ENCODE data around the gene LLGL1.
A peak's percentile ranks its signal among the peaks of the same experiment; 100 is the strongest.

Gene LLGL1

GRCh38 chr17:18230288-18231141 lies 5.1 kb downstream of the LLGL1 start:
- DNase-seq (ENCODE audit: low read depth), result no peak

GRCh38 chr17:18231164-18231563 lies 5.7 kb downstream of the LLGL1 start:
- no peak for DNase-seq (ENCODE audit: low read depth)

GRCh38 chr17:18233803-18234518 lies 8.5 kb downstream of the LLGL1 start:
- DNase-seq (ENCODE audit: low read depth), result no peak

- no peak for DNase-seq (ENCODE audit: low read depth)
Measured at GRCh38 chr17:18234853-18235380, 9.5 kb downstream of the LLGL1 start.

- no peak for DNase-seq (ENCODE audit: low read depth)
Measured at GRCh38 chr17:18235743-18236256, 10.4 kb downstream of the LLGL1 start.

GRCh38 chr17:18236494-18236893 lies 11.1 kb downstream of the LLGL1 start:
- no peak for DNase-seq (ENCODE audit: low read depth)

GRCh38 chr17:18237461-18237860 lies 12.0 kb downstream of the LLGL1 start:
- no peak for DNase-seq (ENCODE audit: low read depth)

- no peak for DNase-seq (ENCODE audit: low read depth)
Measured at GRCh38 chr17:18238299-18238698, 12.9 kb downstream of the LLGL1 start.

GRCh38 chr17:18240449-18240848 lies 15.0 kb downstream of the LLGL1 start:
- DNase-seq (ENCODE audit: low read depth), result no peak

- no peak for DNase-seq (ENCODE audit: low read depth)
Measured at GRCh38 chr17:18241229-18241871, 15.9 kb downstream of the LLGL1 start.

- no peak for DNase-seq (ENCODE audit: low read depth)
Measured at GRCh38 chr17:18245038-18245776, 19.8 kb downstream of the LLGL1 start.

GRCh38 chr17:18246109-18246725 lies 20.8 kb downstream of the LLGL1 start:
- DNase-seq (ENCODE audit: low read depth), result no peak

GRCh38 chr17:18246880-18247612 lies 21.6 kb downstream of the LLGL1 start:
- DNase-seq (ENCODE audit: low read depth), result no peak

- DNase-seq (ENCODE audit: low read depth), result no peak
Measured at GRCh38 chr17:18247613-18248001, 22.2 kb downstream of the LLGL1 start.

- DNase-seq (ENCODE audit: low read depth), result peak; percentile 41
Measured at GRCh38 chr17:18248300-18248731, 22.9 kb downstream of the LLGL1 start.

GRCh38 chr17:18248811-18249210 lies 23.4 kb downstream of the LLGL1 start:
- no peak for DNase-seq (ENCODE audit: low read depth)

GRCh38 chr17:18250259-18250658 lies 24.8 kb downstream of the LLGL1 start:
- DNase-seq (ENCODE audit: low read depth), result no peak

GRCh38 chr17:18250708-18251107 lies 25.3 kb downstream of the LLGL1 start:
- DNase-seq (ENCODE audit: low read depth), result no peak

- DNase-seq (ENCODE audit: low read depth), result no peak
Measured at GRCh38 chr17:18251204-18251603, 25.8 kb downstream of the LLGL1 start.

- DNase-seq (ENCODE audit: low read depth), result no peak
Measured at GRCh38 chr17:18252160-18252559, 26.7 kb downstream of the LLGL1 start.
